Measurements from ENCODE around the gene RNF7. TPM values are rescaled to one million over a fixed set of nuclear protein-coding genes. Genes with fewer than 3 reads are reported as not detected.

Gene RNF7
- total and polyA plus RNA-seq, 2 of the 8 experiments (the other 6 are each of a cell fraction or from before 2014, with no cell fraction given) = 78.4 to 113 TPM

- TF ChIP-seq YY1 (IDR thresholded peaks at IDR 0.05; ENCODE audit: low read depth, low read length) (no peak), KDM1A (IDR thresholded peaks at IDR 0.05; ENCODE audit: borderline replicate concordance, low read length) (peak; percentile 49; the same call in 1 of the 2 replicates)
- Histone ChIP-seq H3K9ac (replicated peaks in 1 of 4; ENCODE audit: extremely low read depth in 1 of 4, low read depth in 3 of 4, low read length in 3 of 4) (no peak overlapping the region), H3K18ac (ENCODE audit: extremely low read depth, low read length) (no peak overlapping the region), H3K4me3 (ENCODE audit: extremely low read depth in 1 of 4, insufficient read depth in 2 of 4, low read depth in 3 of 4, low read length in 4 of 4) (no peak overlapping the region), H2BK12ac (ENCODE audit: low read depth, low read length) (no peak overlapping the region), H3K79me2 (ENCODE audit: control insufficient read depth in 1 of 2, insufficient read depth in 2 of 2, low read length in 2 of 2) (no peaks in the 10 kb centered on the region), H3K56ac (replicated peaks; ENCODE audit: insufficient read length, low read depth, low read length) (no peak overlapping the region), H3K23ac (ENCODE audit: insufficient read length) (no peak overlapping the region), H2AK5ac (ENCODE audit: low read depth, low read length) (no peak overlapping the region), H3K4ac (replicated peaks; ENCODE audit: insufficient read length, low read depth, low read length) (no peak overlapping the region), H4K20me1 (replicated peaks in 1 of 2; ENCODE audit: control insufficient read depth in 1 of 2, insufficient read depth in 2 of 2, low read length in 2 of 2) (peaks cover 0 to 2% of the 10 kb centered on the region in 2 experiments), H2BK20ac (ENCODE audit: low read length) (no peak overlapping the region), H3K23me2 (ENCODE audit: low read depth, low read length) (0 out of 2 replicates have a peak, but pooled peaks cover 2% of the 10 kb centered on the region), H3K14ac (ENCODE audit: insufficient read length) (no peak overlapping the region), H3K36me3 (ENCODE audit: control insufficient read depth in 2 of 4, insufficient read depth in 4 of 4, low read length in 3 of 4) (no peaks in the 10 kb centered on the region), H3K4me2 (ENCODE audit: insufficient read depth in 1 of 2, low read depth in 2 of 2, low read length in 2 of 2) (no peak overlapping the region), H4K91ac (replicated peaks; ENCODE audit: insufficient read length, low read length) (no peak overlapping the region), H4K5ac (ENCODE audit: insufficient read length, low read depth, low read length) (no peak overlapping the region), H4K8ac (ENCODE audit: extremely low read depth, insufficient read depth, low read length) (no peak overlapping the region), H3K79me1 (ENCODE audit: low read depth, low read length) (no peaks in the 10 kb centered on the region), H2BK120ac (replicated peaks; ENCODE audit: low read depth, low read length) (no peak overlapping the region), H3K27ac (ENCODE audit: low read depth, low read length) (no peak overlapping the region), H2BK5ac (ENCODE audit: low read depth, low read length) (no peak overlapping the region), H2BK15ac (ENCODE audit: low read length) (no peak overlapping the region), H3K27me3 (replicated peaks in 1 of 4; ENCODE audit: control insufficient read depth in 3 of 4, extremely low read depth in 1 of 4, insufficient read depth in 3 of 4, low read length in 3 of 4) (no peaks in the 10 kb centered on the region), H3K9me3 (ENCODE audit: insufficient read depth in 2 of 2, low read depth in 1 of 2, low read length in 1 of 2) (no peaks in the 10 kb centered on the region), H2AFZ (ENCODE audit: low read length) (no peak overlapping the region), H3K4me1 (replicated peaks in 1 of 4; ENCODE audit: control insufficient read depth in 3 of 4, insufficient read depth in 4 of 4, low read length in 3 of 4) (no peaks in the 10 kb centered on the region)
- DNase-seq (ENCODE audit: low read depth in 1 of 2, low spot score in 2 of 2) (no peak), FAIRE-seq (no peak)
- 92% methylated on average over 6 of the region's 6 CpGs; no CpG with 5 or more reads in 1 of the 2 experiments for WGBS, 2 experiments (ENCODE audit: extremely low coverage in 1 of 2, insufficient coverage in 1 of 2, insufficient read length in 1 of 2, insufficient replicate concordance in 2 of 2, low coverage in 1 of 2, low lambda C conversion rate in 2 of 2, missing lambda C conversion rate in 1 of 2)
- ChIA-PET POLR2A (ENCODE audit: partially characterized antibody) (interaction anchor here (1.4 kb wide), 1 partner anchor 11 kb away, joined by 3 read pairs; the partner anchor contains the start of gene GRK7), CTCF (ENCODE audit: partially characterized antibody) (interaction anchor here (0.5 to 3.3 kb wide), 3 partner anchors 9 to 12 kb away, joined by 3 to 11 read pairs (median 3); no protein-coding TSS in a partner anchor)
These were observed 35.6 kb downstream of the RNF7 start for GRCh38 chr3:141773676-141774075.
